Measurements from ENCODE around the gene TMEM119. TPM values are rescaled to one million over a fixed set of nuclear protein-coding genes. Genes with fewer than 3 reads are reported as not detected.
"Not testable (repeated sequence)": the region's sequence is repeated elsewhere in the genome, so short reads cannot be mapped to it uniquely, and the experiment has no call there.

Gene TMEM119
- total and polyA plus RNA-seq, 2 experiments from 2014 or later = 55.5 to 93.2 TPM

DNA sequence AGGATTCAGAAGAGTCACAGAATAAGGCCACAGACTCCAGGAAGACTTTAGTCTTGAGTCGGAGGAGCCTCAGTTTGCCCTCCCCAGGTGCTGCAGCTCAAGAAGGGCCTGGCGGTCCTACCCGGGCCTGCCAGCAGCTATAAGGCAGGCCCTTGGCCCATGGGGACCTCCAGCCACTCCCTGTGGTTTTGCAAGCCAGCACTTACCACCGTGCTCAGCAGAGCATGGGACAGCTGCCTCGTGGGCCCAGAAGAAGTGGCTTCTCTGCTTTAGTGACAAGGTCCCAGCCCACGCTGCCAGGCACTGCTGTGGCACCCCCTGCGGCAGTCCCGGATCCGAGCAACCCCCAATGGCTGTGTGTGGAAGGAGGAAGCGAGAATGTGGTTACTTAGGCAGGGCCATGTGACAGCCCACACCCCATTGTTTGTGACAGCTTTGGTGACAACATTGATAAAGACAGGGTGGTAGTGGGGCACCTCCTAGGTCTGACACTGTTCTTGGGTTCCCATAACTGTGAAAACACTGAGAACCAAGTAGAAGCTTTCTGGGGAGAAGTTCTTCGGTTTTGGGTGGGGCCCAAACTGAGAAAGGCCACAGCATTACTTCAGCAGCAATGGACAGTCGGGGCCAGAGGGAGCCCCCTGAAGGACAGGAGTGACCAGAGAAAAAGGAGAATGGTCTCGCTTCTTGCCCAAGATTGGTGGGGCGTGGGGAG lies 35.8 kb upstream of the TMEM119 start, which contains the start of gene SELPLG:
SELPLG (minus strand) TSS at position 361 of the 715 bp plus-strand sequence. CDS start 9,587 bp downstream, outside the sequence.
- H3K9ac ChIP-seq = no peak within 1 kb of the TSS
- no peak within 1 kb of the TSS for H3K4me2 ChIP-seq (ENCODE audit: unreplicated experiment)
- no peak for DNase-seq
- no peak for TF ChIP-seq EZH2phosphoT487 (IDR thresholded peaks at IDR 0.05; ENCODE audit: insufficient read depth, low read depth)
- no peak for TF ChIP-seq EZH2 (IDR thresholded peaks at IDR 0.05; ENCODE audit: insufficient read depth, poor library complexity, severe bottlenecking)
- H3F3A ChIP-seq (ENCODE audit: insufficient read depth) = peaks cover 72% of the 10 kb centered on the region
- H3K27me3 ChIP-seq (replicated peaks; ENCODE audit: insufficient read depth) = no peaks in the 10 kb centered on the region
- H2AFZ ChIP-seq = no peak within 1 kb of the TSS
- no peak within 1 kb of the TSS for H3K27ac ChIP-seq
- H3K4me1 ChIP-seq (ENCODE audit: insufficient read depth) = peaks cover 28% of the 10 kb centered on the region
- no peaks in the 10 kb centered on the region for H3K36me3 ChIP-seq (ENCODE audit: low read depth)
- H3K9me2 ChIP-seq (ENCODE audit: insufficient read depth) = no peaks in the 10 kb centered on the region
- WGBS, 2 experiments (ENCODE audit: low coverage in 1 of 2, low lambda C conversion rate in 2 of 2, missing lambda C conversion rate in 2 of 2) = 84 to 90% methylated on average over 14 of the region's 14 CpGs
- H4K20me1 ChIP-seq (ENCODE audit: insufficient read depth) = no peaks in the 10 kb centered on the region
- no peaks in the 10 kb centered on the region for H3K9me3 ChIP-seq (ENCODE audit: low read depth)
- H3K79me2 ChIP-seq (ENCODE audit: insufficient read depth) = no peaks in the 10 kb centered on the region
- H3K4me3 ChIP-seq = no peak within 1 kb of the TSS
- in situ Hi-C loops (cut with MboI) = no loop called here

DNA sequence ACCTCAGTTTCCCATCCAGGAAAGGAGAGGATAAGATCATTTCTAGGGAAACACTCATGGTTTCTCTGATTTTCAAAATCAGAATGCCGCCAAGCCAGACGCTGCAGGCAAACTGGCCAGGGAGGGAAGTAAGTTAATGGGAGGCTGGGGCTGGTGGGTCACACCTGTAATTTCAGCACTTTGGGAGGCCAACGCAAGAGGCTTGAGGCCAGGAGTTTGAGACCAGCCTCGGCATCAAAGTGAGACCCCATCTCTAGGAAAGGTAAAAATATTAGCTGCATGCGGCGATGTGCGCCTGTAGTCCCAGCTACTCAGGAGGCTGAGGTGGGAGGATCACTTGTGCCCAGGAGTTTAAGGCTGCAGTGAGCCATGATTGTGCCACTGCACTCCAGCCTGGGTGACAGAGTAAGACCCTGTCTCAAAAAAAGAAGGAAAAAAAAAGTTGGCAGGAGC lies 35.2 kb upstream of the TMEM119 start:
- WGBS, 2 experiments (ENCODE audit: low coverage in 1 of 2, low lambda C conversion rate in 2 of 2, missing lambda C conversion rate in 2 of 2) = 98 to 100% methylated on average over 7 of the region's 7 CpGs
- H3K4me3 ChIP-seq = no peak overlapping the region
- H3F3A ChIP-seq (ENCODE audit: insufficient read depth) = peaks cover 67% of the 10 kb centered on the region
- no peaks in the 10 kb centered on the region for H3K79me2 ChIP-seq (ENCODE audit: insufficient read depth)
- no peak overlapping the region for H2AFZ ChIP-seq
- H3K9me3 ChIP-seq (ENCODE audit: low read depth) = no peaks in the 10 kb centered on the region
- H3K4me2 ChIP-seq (ENCODE audit: unreplicated experiment) = no peak overlapping the region
- no peaks in the 10 kb centered on the region for H3K27me3 ChIP-seq (replicated peaks; ENCODE audit: insufficient read depth)
- no peaks in the 10 kb centered on the region for H4K20me1 ChIP-seq (ENCODE audit: insufficient read depth)
- in situ Hi-C loops (cut with MboI) = no loop called here
- no peak for TF ChIP-seq EZH2 (IDR thresholded peaks at IDR 0.05; ENCODE audit: insufficient read depth, poor library complexity, severe bottlenecking)
- no peak for TF ChIP-seq EZH2phosphoT487 (IDR thresholded peaks at IDR 0.05; ENCODE audit: insufficient read depth, low read depth)
- no peak overlapping the region for H3K27ac ChIP-seq
- H3K4me1 ChIP-seq (ENCODE audit: insufficient read depth) = peaks cover 32% of the 10 kb centered on the region
- no peaks in the 10 kb centered on the region for H3K9me2 ChIP-seq (ENCODE audit: insufficient read depth)
- no peak for DNase-seq
- H3K36me3 ChIP-seq (ENCODE audit: low read depth) = no peaks in the 10 kb centered on the region
- no peak overlapping the region for H3K9ac ChIP-seq

DNA sequence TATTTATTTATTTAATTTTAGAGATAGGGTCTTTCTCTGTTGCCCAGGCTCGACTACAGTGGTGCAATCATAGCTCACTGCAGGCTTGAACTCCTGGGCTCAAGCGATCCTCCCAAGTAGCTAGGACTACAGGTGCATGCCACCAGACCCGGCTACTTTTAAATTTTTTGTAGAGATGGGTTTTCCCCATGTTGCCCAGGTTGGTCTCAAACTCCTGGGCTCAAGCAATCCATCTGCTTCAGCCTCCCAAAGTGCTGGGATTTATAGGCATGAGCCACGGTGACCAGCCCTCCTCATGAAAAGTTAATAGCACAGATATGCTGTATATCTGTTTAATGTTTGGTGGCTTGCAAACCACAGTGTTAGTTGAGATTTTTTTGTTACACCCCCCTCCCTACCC lies 33.4 kb upstream of the TMEM119 start:
- H3K79me2 ChIP-seq (ENCODE audit: insufficient read depth); H3K27me3 ChIP-seq (replicated peaks; ENCODE audit: insufficient read depth); H3K4me3 ChIP-seq; H4K20me1 ChIP-seq (ENCODE audit: insufficient read depth); in situ Hi-C loops (cut with MboI); H2AFZ ChIP-seq; H3K9me3 ChIP-seq (ENCODE audit: low read depth); H3K36me3 ChIP-seq (ENCODE audit: low read depth); H3K9me2 ChIP-seq (ENCODE audit: insufficient read depth); DNase-seq: not testable (repeated sequence)
- Histone ChIP-seq H3K4me2 (ENCODE audit: unreplicated experiment) (peak overlapping the region; percentile 14), H3K9ac (peak overlapping the region; percentile 69; the same call in 1 of the 2 replicates), H3F3A (ENCODE audit: insufficient read depth) (peaks cover 55% of the 10 kb centered on the region), H3K27ac (peak overlapping the region; percentile 87), H3K4me1 (ENCODE audit: insufficient read depth) (peaks cover 36% of the 10 kb centered on the region)
- WGBS, 2 experiments (ENCODE audit: low coverage in 1 of 2, low lambda C conversion rate in 2 of 2, missing lambda C conversion rate in 2 of 2) = 78 to 84% methylated on average over 4 of the region's 4 CpGs

DNA sequence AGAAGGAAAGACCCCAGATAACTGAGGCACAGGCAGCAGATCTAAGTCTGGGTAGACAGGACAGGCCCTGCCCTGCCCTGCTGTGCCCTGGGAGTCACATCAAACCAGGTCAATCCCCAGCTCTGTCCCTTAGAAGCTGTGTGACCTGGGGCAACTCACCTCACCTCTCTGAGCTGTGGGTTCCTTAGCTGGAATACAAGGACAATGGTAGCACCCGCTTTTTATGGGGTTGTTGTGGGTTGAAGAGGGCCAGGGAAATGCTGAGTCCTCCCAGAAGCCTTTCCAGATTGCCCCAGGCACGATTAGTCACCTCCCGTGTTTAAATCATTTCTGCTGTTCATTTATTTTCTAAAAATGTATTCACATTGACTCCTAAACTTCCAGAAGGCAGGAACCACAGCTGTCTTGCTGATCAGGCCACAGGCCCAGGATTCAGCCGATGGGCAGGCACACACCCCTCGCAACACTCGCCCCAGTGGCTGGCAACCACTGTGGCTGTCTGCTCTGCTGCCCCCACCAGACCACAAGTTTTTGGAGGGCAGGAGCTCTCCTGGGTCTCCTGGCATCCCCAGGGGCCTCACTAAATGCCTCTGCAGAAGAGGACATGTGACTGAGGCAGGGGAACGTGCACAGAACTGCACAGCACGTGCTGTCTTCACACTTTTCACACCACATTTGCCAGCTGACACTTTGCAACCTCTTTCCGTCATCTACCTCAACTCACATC lies 32.8 kb upstream of the TMEM119 start:
- in situ Hi-C loops (cut with MboI) = no loop called here
- TF ChIP-seq EZH2 (IDR thresholded peaks at IDR 0.05; ENCODE audit: insufficient read depth, poor library complexity, severe bottlenecking) = no peak
- Histone ChIP-seq H3K27me3 (replicated peaks; ENCODE audit: insufficient read depth) (no peaks in the 10 kb centered on the region), H3K4me1 (ENCODE audit: insufficient read depth) (peaks cover 36% of the 10 kb centered on the region), H3K9ac (peak overlapping the region; percentile 69), H2AFZ (0 out of 2 replicates have a peak overlapping the region, but pooled peaks have one; percentile 2), H3F3A (ENCODE audit: insufficient read depth) (peaks cover 49% of the 10 kb centered on the region), H3K79me2 (ENCODE audit: insufficient read depth) (no peaks in the 10 kb centered on the region), H3K36me3 (ENCODE audit: low read depth) (no peaks in the 10 kb centered on the region), H3K27ac (peak overlapping the region; percentile 87), H3K9me2 (ENCODE audit: insufficient read depth) (no peaks in the 10 kb centered on the region), H4K20me1 (ENCODE audit: insufficient read depth) (no peaks in the 10 kb centered on the region), H3K4me2 (ENCODE audit: unreplicated experiment) (peak overlapping the region; percentile 47), H3K4me3 (no peak overlapping the region), H3K9me3 (ENCODE audit: low read depth) (no peaks in the 10 kb centered on the region)
- WGBS, 2 experiments (ENCODE audit: low coverage in 1 of 2, low lambda C conversion rate in 2 of 2, missing lambda C conversion rate in 2 of 2) = 27 to 32% methylated on average over 8 to 9 of the region's 9 CpGs
- DNase-seq = peak; percentile 91

Measured in GM23248 (cell line).